GM23338 (cell line): Measurements from ENCODE around the gene RNF183. TPM values are rescaled to one million over a fixed set of nuclear protein-coding genes. Genes with fewer than 3 reads are reported as not detected.

Source experiments
- ATAC-seq: fragments of 200-7000 bp; cut with Tn5 transposase; 3 replicates; pipeline ENCODE4 v1.9.1; 2020
- DNase-seq: peaks from one replicate; pipeline ENCODE4 v3.0.0-alpha.2; 2015; ENCODE audit warnings: low spot score
- H2AFZ ChIP-seq: fragments of 200-600 bp; sonication (generic); 2 replicates; pipeline ENCODE4 v1.8.0; 2016; ENCODE audit warnings: antibody characterized with exemption, mild to moderate bottlenecking, moderate library complexity
- H3F3A ChIP-seq: fragments of 200-600 bp; sonication (generic); replicated peaks from 2 replicates; pipeline ENCODE4 v1.8.0; 2017; ENCODE audit warnings: antibody characterized with exemption, mixed run types, low read depth
- H3K27ac ChIP-seq: fragments of 200-600 bp; sonication (generic); 2 replicates; pipeline ENCODE4 v1.6.1; 2016; ENCODE audit warnings: low read depth
- H3K27me3 ChIP-seq: fragments of 200-600 bp; sonication (generic); 2 replicates; pipeline ENCODE4 v1.8.0; 2016; ENCODE audit warnings: mild to moderate bottlenecking, mixed run types, moderate library complexity; ENCODE audit not compliant: insufficient read depth
- H3K36me3 ChIP-seq: fragments of 200-600 bp; sonication (generic); 2 replicates; pipeline ENCODE4 v1.8.0; 2016; ENCODE audit warnings: mild to moderate bottlenecking; ENCODE audit not compliant: insufficient read depth
- H3K4me1 ChIP-seq: fragments of 200-600 bp; sonication (generic); 2 replicates; pipeline ENCODE4 v1.8.0; 2016; ENCODE audit warnings: mild to moderate bottlenecking, moderate library complexity; ENCODE audit not compliant: insufficient read depth
- H3K4me2 ChIP-seq: fragments of 200-600 bp; sonication (generic); 2 replicates; pipeline ENCODE4 v1.7.1; 2017; ENCODE audit warnings: mixed run types
- H3K4me3 ChIP-seq: fragments of 200-600 bp; sonication (generic); 2 replicates; pipeline ENCODE4 v1.6.1; 2016; ENCODE audit warnings: mixed run types
- H3K79me2 ChIP-seq: fragments of 200-600 bp; sonication (generic); replicated peaks from 2 replicates; pipeline ENCODE4 v1.8.0; 2017; ENCODE audit warnings: mild to moderate bottlenecking; ENCODE audit not compliant: insufficient read depth
- H3K9me2 ChIP-seq: fragments of 200-600 bp; sonication (generic); 2 replicates; pipeline ENCODE4 v1.8.0; 2017; ENCODE audit not compliant: insufficient read depth
- H4K20me1 ChIP-seq: fragments of 200-600 bp; sonication (generic); replicated peaks from 2 replicates; pipeline ENCODE4 v1.8.0; 2017; ENCODE audit warnings: mild to moderate bottlenecking; ENCODE audit not compliant: insufficient read depth
- H3K27ac Mint-ChIP-seq: 2 replicates; pipeline ENCODE4 v1.8.0; 2020; ENCODE audit warnings: inconsistent platforms, mild to moderate bottlenecking, moderate library complexity, mixed read lengths
- H3K27me3 Mint-ChIP-seq: 3 replicates; pipeline ENCODE4 v1.8.0; 2022; ENCODE audit warnings: low read depth, mild to moderate bottlenecking, moderate library complexity, mixed read lengths, inconsistent platforms; ENCODE audit not compliant: insufficient read depth, poor library complexity
- H3K36me3 Mint-ChIP-seq: 3 replicates; pipeline ENCODE4 v1.8.0; 2021; ENCODE audit warnings: low read depth, mild to moderate bottlenecking, inconsistent platforms, moderate library complexity, mixed read lengths
- H3K4me1 Mint-ChIP-seq: 3 replicates; pipeline ENCODE4 v1.8.0; 2020; ENCODE audit warnings: mild to moderate bottlenecking, inconsistent platforms, mixed read lengths
- H3K4me3 Mint-ChIP-seq: 3 replicates; pipeline ENCODE4 v1.8.0; 2021; ENCODE audit warnings: moderate library complexity, mild to moderate bottlenecking, inconsistent platforms, mixed read lengths
- H3K9me3 Mint-ChIP-seq: 3 replicates; pipeline ENCODE4 v1.8.0; 2020; ENCODE audit warnings: moderate library complexity, mild to moderate bottlenecking, inconsistent platforms, mixed read lengths
- CREB1 ChIP-seq: fragments of 250-450 bp; sonication (Bioruptor Pico); IDR thresholded peaks from 2 replicates; pipeline ENCODE4 v1.5.0; 2020; ENCODE audit warnings: low read depth, mild to moderate bottlenecking, moderate library complexity
- CTCF ChIP-seq, 2 experiments: fragments of 200-600 bp in 1 of 2; sonication (generic) in 1 of 2; conservative IDR thresholded peaks; 2 replicates each; pipeline versions ENCODE4 v1.5.1 to v1.6.1; 2016 to 2017; ENCODE audit warnings: antibody characterized with exemption in 2 of 2, low read depth in 2 of 2, mild to moderate bottlenecking in 2 of 2, moderate library complexity in 1 of 2
- EZH2phosphoT487 ChIP-seq: fragments of 200-600 bp; sonication (generic); IDR thresholded peaks from one replicate; pipeline ENCODE4 v1.8.1; 2018; ENCODE audit warnings: antibody characterized with exemption; ENCODE audit not compliant: unreplicated experiment
- JUNB ChIP-seq: IDR thresholded peaks from one replicate; pipeline ENCODE4 v1.6.1; 2016; ENCODE audit warnings: antibody characterized with exemption; ENCODE audit not compliant: unreplicated experiment
- NANOG ChIP-seq: IDR thresholded peaks from 2 replicates; pipeline ENCODE4 v1.6.1; 2016; ENCODE audit warnings: antibody characterized with exemption, borderline replicate concordance
- POLR2AphosphoS5 ChIP-seq: IDR thresholded peaks from 2 replicates; pipeline ENCODE4 v1.6.1; 2016; ENCODE audit warnings: antibody characterized with exemption, low read depth
- REST ChIP-seq: IDR thresholded peaks from one replicate; pipeline ENCODE4 v1.6.1; 2018; ENCODE audit warnings: antibody characterized with exemption; ENCODE audit not compliant: unreplicated experiment
- STAT1 ChIP-seq: IDR thresholded peaks from one replicate; pipeline ENCODE4 v1.6.1; 2016; ENCODE audit warnings: antibody characterized with exemption; ENCODE audit not compliant: unreplicated experiment
- ZNF114 ChIP-seq: fragments of 250-450 bp; sonication (Bioruptor Pico); IDR thresholded peaks from 2 replicates; pipeline ENCODE4 v1.5.0; 2020; ENCODE audit warnings: mild to moderate bottlenecking, moderate library complexity
- ZNF331 ChIP-seq: fragments of 250-450 bp; sonication (Bioruptor Pico); IDR thresholded peaks from 2 replicates; pipeline ENCODE4 v1.5.0; 2020; ENCODE audit warnings: low read depth, mild to moderate bottlenecking, moderate library complexity
- polyA plus RNA-seq: library from polyadenylated mRNA; unstranded; fragments of >200 nt; fragmentation: Nextera tagmentation; extraction: Ambion mirVana; gene quantifications from 2 replicates; pipeline ENCODE4 v1.2.1, GENCODE V29; 2016
- total RNA-seq: library from RNA; depleted of rRNA; stranded (reverse); fragments of >200 nt; shearing (Covaris generic); gene quantifications from 2 replicates; pipeline ENCODE4 v1.2.3, GENCODE V29; 2014
- TF ChIP-seq, protein P1 (sequence below): IDR thresholded peaks from 2 replicates; pipeline ENCODE4 v1.6.1; 2016; ENCODE audit warnings: antibody characterized with exemption

Gene RNF183
- total and polyA plus RNA-seq, 2 experiments from 2014 or later: 0.42 TPM; not detected in 1

GRCh38 chr9:113307396-113307975 lies 4.3 kb upstream of the RNF183 start:
- Histone ChIP-seq H3K27ac (no peak overlapping the region), H2AFZ (no peak overlapping the region), H3K79me2 (no peaks in the 10 kb centered on the region), H3K4me2 (no peak overlapping the region), H3K4me3 (no peak overlapping the region), H3K9me2 (no peaks in the 10 kb centered on the region), H4K20me1 (peaks cover 4% of the 10 kb centered on the region; the same call in 1 of the 2 replicates), H3F3A (no peaks in the 10 kb centered on the region), H3K36me3 (no peaks in the 10 kb centered on the region), H3K4me1 (no peaks in the 10 kb centered on the region), H3K27me3 (no peaks in the 10 kb centered on the region)
- DNase-seq (no peak), ATAC-seq (no peak)
- no peak overlapping the region for H3K4me3 Mint-ChIP-seq
- peaks cover 5% of the 10 kb centered on the region; the same call in 1 of the 3 replicates for H3K4me1 Mint-ChIP-seq
- no peaks in the 10 kb centered on the region for H3K36me3 Mint-ChIP-seq
- H3K27ac Mint-ChIP-seq: no peak overlapping the region
- peaks cover 3% of the 10 kb centered on the region for H3K27me3 Mint-ChIP-seq
- no peaks in the 10 kb centered on the region for H3K9me3 Mint-ChIP-seq
- TF ChIP-seq REST (no peak), POLR2AphosphoS5 (no peak), CTCF (conservative IDR thresholded peaks at IDR 0.05; ENCODE audit: low read depth in 2 of 2) (no peak), NANOG (no peak), JUNB (no peak), ZNF331 (no peak)
- TF ChIP-seq, protein P1, sequence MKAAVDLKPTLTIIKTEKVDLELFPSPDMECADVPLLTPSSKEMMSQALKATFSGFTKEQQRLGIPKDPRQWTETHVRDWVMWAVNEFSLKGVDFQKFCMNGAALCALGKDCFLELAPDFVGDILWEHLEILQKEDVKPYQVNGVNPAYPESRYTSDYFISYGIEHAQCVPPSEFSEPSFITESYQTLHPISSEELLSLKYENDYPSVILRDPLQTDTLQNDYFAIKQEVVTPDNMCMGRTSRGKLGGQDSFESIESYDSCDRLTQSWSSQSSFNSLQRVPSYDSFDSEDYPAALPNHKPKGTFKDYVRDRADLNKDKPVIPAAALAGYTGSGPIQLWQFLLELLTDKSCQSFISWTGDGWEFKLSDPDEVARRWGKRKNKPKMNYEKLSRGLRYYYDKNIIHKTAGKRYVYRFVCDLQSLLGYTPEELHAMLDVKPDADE: no peak

DNA sequence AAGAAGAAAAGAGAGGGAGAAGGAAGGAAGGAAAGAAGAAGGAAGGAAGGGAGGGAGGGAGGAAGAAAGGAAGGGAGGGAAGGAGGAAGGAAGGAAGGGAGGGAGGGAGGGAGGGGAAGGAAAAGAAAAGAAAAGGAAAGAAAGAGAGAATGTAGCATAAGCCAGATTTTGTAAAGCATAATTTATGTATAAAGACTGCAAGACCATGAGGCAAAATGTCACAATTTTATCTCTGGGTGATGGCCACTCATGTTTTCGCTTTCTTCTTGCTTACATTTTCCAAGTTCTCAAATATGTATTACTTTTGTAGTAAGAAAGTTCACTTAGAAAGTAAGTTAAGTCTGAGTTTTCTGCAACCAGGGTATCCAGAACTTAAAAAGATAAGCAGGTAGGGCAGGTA lies 3.4 kb upstream of the RNF183 start:
- no peak for DNase-seq
- H3K4me3 ChIP-seq: no peak overlapping the region
- peaks cover 5% of the 10 kb centered on the region; the same call in 1 of the 3 replicates for H3K4me1 Mint-ChIP-seq
- TF ChIP-seq ZNF114 (CRISPR knock-in tag) (no peak), STAT1 (no peak), POLR2AphosphoS5 (no peak), JUNB (no peak), EZH2phosphoT487 (no peak), REST (no peak), CREB1 (no peak)
- TF ChIP-seq, protein P1: no peak

More for the DNA sequence above, 3.4 kb upstream of the RNF183 start:
- no peaks in the 10 kb centered on the region for H3K79me2 ChIP-seq
- Mint-ChIP-seq H3K27me3 (peaks cover 3% of the 10 kb centered on the region), H3K36me3 (no peaks in the 10 kb centered on the region), H3K27ac (no peak overlapping the region), H3K9me3 (no peaks in the 10 kb centered on the region), H3K4me3 (no peak overlapping the region)
- no peak for ATAC-seq
- peaks cover 4% of the 10 kb centered on the region; the same call in 1 of the 2 replicates for H4K20me1 ChIP-seq
- H3K36me3 ChIP-seq: no peaks in the 10 kb centered on the region
- no peak overlapping the region for H3K4me2 ChIP-seq
- no peak overlapping the region for H3K27ac ChIP-seq
- no peaks in the 10 kb centered on the region for H3K27me3 ChIP-seq
- H3F3A ChIP-seq: no peaks in the 10 kb centered on the region
- no peaks in the 10 kb centered on the region for H3K9me2 ChIP-seq
- no peaks in the 10 kb centered on the region for H3K4me1 ChIP-seq
- no peak overlapping the region for H2AFZ ChIP-seq
